Measurements from ENCODE around the gene SPEF1. TPM values are rescaled to one million over a fixed set of nuclear protein-coding genes. Genes with fewer than 3 reads are reported as not detected.

The SPEF1 gene
- total and polyA plus RNA-seq, 10 of the 15 experiments (the other 5 are each of a cell fraction or from before 2014, with no cell fraction given): 0.12 TPM; not detected in 9

- peaks cover 17% of the 10 kb centered on the region for H3K4me1 ChIP-seq (ENCODE audit: control insufficient read depth, insufficient read depth, low read length)
- peak within 1 kb of the TSS; percentile 55 for H2AFZ ChIP-seq (ENCODE audit: control insufficient read depth, low read depth, low read length)
- CTCF ChIA-PET: interaction anchor here (0.9 to 4.8 kb wide), 15 partner anchors 9 to 298 kb away, joined by 3 to 85 read pairs (median 6); partner anchors contain the start of genes ADISSP, AP5S1 and CDC25B
- peak within 1 kb of the TSS; percentile 74 for H3K9ac ChIP-seq (ENCODE audit: control insufficient read depth, insufficient read depth, low read length)
- peaks cover 14% of the 10 kb centered on the region for H3K79me2 ChIP-seq (ENCODE audit: control insufficient read depth, insufficient read depth, low read length)
- ATAC-seq: peak; percentile 97
- SMC1A ChIA-PET (ENCODE audit: uncharacterized antibody, unreplicated experiment): interaction anchor here (0.7 to 4.6 kb wide), 8 partner anchors 13 to 298 kb away, joined by 3 to 43 read pairs (median 5); partner anchors contain the start of genes ADISSP and AP5S1
- WGBS (ENCODE audit: insufficient coverage, insufficient replicate concordance, low lambda C conversion rate, missing lambda C conversion rate): 2% methylated on average over 48 of the region's 70 CpGs
- intact Hi-C loops (cut with micrococcal nuclease; ENCODE audit: unreplicated experiment): loop anchor here (1.0 to 10.0 kb wide), 4 partner anchors 34 to 296 kb away; partner anchors contain the start of genes AP5S1 and RNF24
- H4K20me1 ChIP-seq (ENCODE audit: control insufficient read depth, insufficient read depth): no peaks in the 10 kb centered on the region
- no peaks in the 10 kb centered on the region for H3K36me3 ChIP-seq (ENCODE audit: control insufficient read depth in 2 of 2, insufficient read depth in 2 of 2, low read length in 1 of 2)
- H3K4me2 ChIP-seq (ENCODE audit: control insufficient read depth, insufficient read depth): peak within 1 kb of the TSS; percentile 72
- H3K27me3 ChIP-seq (replicated peaks in 1 of 2; ENCODE audit: control insufficient read depth in 2 of 2, insufficient read depth in 2 of 2, low read length in 1 of 2): no peaks in the 10 kb centered on the region
- no peak for DNase-seq (ENCODE audit: low read depth, low spot score)
- peak within 1 kb of the TSS; percentile 82 for H3K4me3 ChIP-seq
- in situ Hi-C loops (cut with MboI): no loop called here
- peak; percentile 13 for FAIRE-seq
- BruUV-seq (replicated peaks): no TSS peak
- peak within 1 kb of the TSS; percentile 50 for H3K27ac ChIP-seq (ENCODE audit: control insufficient read depth, insufficient read depth)
- RAD21 ChIA-PET (ENCODE audit: unreplicated experiment): interaction anchor here (1.0 to 5.2 kb wide), 13 partner anchors 9 to 298 kb away, joined by 3 to 31 read pairs (median 4); partner anchors contain the start of genes ADISSP, AP5S1 and CDC25B
- H3K9me3 ChIP-seq (replicated peaks; ENCODE audit: control insufficient read depth, insufficient read depth, low read length): no peaks in the 10 kb centered on the region
- POLR2A ChIA-PET: interaction anchor here (0.5 to 2.4 kb wide), 6 partner anchors 13 to 118 kb away, joined by 3 to 12 read pairs (median 4); partner anchors contain the start of gene AP5S1
- TF ChIP-seq YBX1 (IDR thresholded peaks at IDR 0.05): no peak
- peak; percentile 84 for TF ChIP-seq RAD21 (IDR thresholded peaks at IDR 0.05; ENCODE audit: insufficient read depth, low read depth, low read length)
- TF ChIP-seq E2F4 (IDR thresholded peaks at IDR 0.05; ENCODE audit: low read depth, low read length): no peak
- 0 out of 2 replicates have a peak, but pooled peaks have one; percentile 3 for TF ChIP-seq MAX (IDR thresholded peaks at IDR 0.05; ENCODE audit: low read depth, low read length)
- TF ChIP-seq REST (IDR thresholded peaks at IDR 0.05; ENCODE audit: low read depth, low read length): peak; percentile 77
- peak; percentile 79 for TF ChIP-seq BRCA1 (IDR thresholded peaks at IDR 0.05; ENCODE audit: low read depth, low read length)
- no peak for TF ChIP-seq EZH2 (IDR thresholded peaks at IDR 0.05; ENCODE audit: borderline replicate concordance, control insufficient read depth, low read depth, low read length)
- 0 out of 2 replicates have a peak, but pooled peaks have one; percentile 57 for TF ChIP-seq SMARCA5 (IDR thresholded peaks at IDR 0.05)
- TF ChIP-seq CTCF (IDR thresholded peaks at IDR 0.05 in 2 of 3, conservative IDR thresholded peaks at IDR 0.05 in 1 of 3; ENCODE audit: control insufficient read depth in 2 of 3, extremely low read depth in 1 of 3, insufficient read depth in 1 of 3, low read depth in 3 of 3, low read length in 3 of 3): peak; percentile 70 to 86 (median 71)
- TF ChIP-seq CREB1 (IDR thresholded peaks at IDR 0.05; ENCODE audit: low read depth): peak; percentile 24; the same call in 1 of the 2 replicates
These were observed 5.5 kb upstream of the SPEF1 start, which contains the start of gene CENPB for GRCh38 chr20:3786665-3787323. Gene CENPB (minus strand): TSS chr20:3786740. CDS start chr20:3786483, 257 bp downstream.
